LNCaP clone FGC (cell line): ENCODE results near the gene MACF1.

ENCODE experiments used
- DNase-seq: peaks from one replicate; pipeline ENCODE4 v3.0.0-alpha.2; 2011; ENCODE audit warnings: low read depth
- H3K4me3 ChIP-seq: 2 replicates; pipeline ENCODE4 v1.5.1; 2011; ENCODE audit warnings: mild to moderate bottlenecking, low read depth, low read length, control low read depth
- TF ChIP-seq, protein P1 (sequence below): IDR thresholded peaks from 2 replicates; pipeline ENCODE4 v1.5.1; 2012; ENCODE audit warnings: mild to moderate bottlenecking; ENCODE audit not compliant: control insufficient read depth, insufficient read depth; ENCODE audit errors: extremely low read depth

The MACF1 gene

DNA sequence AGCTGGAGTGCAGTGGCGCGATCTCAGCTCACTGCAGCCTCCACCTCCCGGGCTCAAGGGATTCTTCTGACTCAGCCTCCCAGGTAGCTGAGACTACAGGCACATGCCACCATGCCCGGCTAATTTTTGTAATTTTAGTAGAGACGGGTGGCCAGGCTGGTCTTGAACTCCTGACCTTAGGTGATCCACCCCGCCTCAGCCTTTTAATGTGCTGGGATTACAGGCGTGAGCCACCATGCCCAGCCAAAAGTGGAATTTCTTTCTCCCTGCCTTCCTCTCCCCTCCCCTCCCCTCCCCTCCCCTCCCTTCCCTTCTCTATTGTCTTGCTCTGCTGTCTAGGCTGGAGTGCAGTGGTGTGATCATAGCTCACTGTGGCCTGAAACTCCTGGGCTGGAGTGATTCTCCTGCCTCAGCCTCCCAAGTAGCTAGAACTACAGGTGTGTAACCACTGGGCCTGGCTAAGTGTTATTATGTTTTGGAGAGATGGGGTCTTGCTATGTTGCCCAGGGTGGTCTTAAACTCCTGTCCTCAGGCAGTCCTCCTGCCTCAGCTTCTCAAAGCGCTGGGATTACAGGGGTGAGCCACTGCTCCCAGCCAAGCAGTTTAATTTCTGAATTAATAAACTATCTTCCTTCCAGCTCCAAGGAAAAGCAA is 10.0 kb upstream of the MACF1 start:
- H3K4me3 ChIP-seq: no peak overlapping the region
- DNase-seq: no peak
- TF ChIP-seq, protein P1, sequence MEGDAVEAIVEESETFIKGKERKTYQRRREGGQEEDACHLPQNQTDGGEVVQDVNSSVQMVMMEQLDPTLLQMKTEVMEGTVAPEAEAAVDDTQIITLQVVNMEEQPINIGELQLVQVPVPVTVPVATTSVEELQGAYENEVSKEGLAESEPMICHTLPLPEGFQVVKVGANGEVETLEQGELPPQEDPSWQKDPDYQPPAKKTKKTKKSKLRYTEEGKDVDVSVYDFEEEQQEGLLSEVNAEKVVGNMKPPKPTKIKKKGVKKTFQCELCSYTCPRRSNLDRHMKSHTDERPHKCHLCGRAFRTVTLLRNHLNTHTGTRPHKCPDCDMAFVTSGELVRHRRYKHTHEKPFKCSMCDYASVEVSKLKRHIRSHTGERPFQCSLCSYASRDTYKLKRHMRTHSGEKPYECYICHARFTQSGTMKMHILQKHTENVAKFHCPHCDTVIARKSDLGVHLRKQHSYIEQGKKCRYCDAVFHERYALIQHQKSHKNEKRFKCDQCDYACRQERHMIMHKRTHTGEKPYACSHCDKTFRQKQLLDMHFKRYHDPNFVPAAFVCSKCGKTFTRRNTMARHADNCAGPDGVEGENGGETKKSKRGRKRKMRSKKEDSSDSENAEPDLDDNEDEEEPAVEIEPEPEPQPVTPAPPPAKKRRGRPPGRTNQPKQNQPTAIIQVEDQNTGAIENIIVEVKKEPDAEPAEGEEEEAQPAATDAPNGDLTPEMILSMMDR: no peak

DNA sequence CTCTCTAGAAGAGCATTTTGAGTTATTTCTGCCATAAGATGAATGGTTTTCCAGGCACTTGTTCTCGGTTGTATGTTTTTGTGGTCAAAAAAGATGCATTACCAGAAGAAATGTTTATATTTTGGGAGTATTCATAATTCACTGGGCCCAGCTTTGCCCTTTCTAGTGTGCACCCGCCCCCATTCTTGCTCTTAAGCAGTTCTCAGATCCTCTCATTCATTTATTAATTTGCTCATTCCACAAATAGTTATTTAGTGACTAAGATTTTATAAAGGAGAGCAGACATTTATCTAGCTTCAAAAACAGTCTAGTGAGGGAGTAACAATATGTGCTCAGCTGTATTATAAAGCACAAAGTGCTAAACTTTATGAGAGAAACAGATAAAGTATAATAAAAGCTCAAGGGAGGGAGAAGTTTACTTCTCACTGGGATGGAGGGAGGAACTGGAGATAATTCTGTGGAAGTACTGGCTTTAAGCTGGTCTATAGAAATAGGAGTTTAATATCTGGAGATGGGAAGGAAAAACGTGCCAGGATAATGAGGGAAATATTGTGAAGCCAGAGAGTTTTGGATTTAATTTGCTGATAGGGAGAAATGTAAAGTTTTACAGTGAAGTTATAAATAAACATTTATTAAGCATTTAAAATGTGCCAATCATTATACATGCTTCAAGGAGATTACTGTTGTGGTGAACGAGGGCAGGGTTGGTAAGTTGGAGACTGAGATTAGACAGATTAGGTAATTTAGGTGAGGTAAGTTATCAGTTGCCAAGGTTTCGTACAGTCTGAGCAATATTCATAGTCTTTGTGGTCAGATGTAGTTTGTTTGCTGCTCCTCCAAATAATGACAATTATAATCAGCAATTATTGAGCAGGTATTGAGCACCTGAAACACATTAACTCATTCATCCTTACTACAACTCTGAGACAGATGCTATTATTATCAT is 9.1 kb upstream of the MACF1 start:
- no peak for DNase-seq
- no peak overlapping the region for H3K4me3 ChIP-seq
- TF ChIP-seq, protein P1: no peak

- no peak for DNase-seq
- no peak overlapping the region for H3K4me3 ChIP-seq
- TF ChIP-seq, protein P1: no peak
Observed at GRCh38 chr1:39196244-39197215, 8.0 kb upstream of the MACF1 start.

DNA sequence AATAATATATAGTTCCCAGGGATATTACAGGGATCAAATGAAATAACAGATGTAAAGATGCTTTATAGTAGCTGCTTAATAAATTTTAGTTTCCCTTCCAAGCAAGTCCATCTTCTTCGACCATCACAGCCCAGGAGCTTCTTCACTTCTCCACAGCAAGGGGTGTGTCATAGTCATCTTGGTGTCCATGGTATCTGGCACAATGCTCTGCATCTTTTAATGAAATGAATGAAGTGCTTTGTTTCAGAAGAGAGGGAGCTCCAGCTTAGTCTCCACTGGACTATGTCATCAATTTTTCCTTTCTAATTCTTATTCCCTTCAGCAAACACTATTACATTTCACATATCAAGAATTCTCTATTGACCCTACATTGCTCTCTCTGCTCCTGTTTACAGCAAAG is 4.9 kb upstream of the MACF1 start:
- no peak for DNase-seq
- H3K4me3 ChIP-seq: no peak overlapping the region
- TF ChIP-seq, protein P1: no peak

GRCh38 chr1:39205102-39205780 is 746 bp downstream of the MACF1 start:
- no peak overlapping the region for H3K4me3 ChIP-seq
- no peak for DNase-seq
- TF ChIP-seq, protein P1: no peak
